HCEC 1CT (cell line): ENCODE results near the gene PSG1.

Experiments
- DNase-seq: peaks from one replicate; pipeline ENCODE4 v3.0.0-alpha.2; 2017

The PSG1 gene

GRCh38 chr19:42816894-42817293 is 62.6 kb downstream of the PSG1 start:
- no peak for DNase-seq
